DMS79 (cell line): ENCODE data around the gene BAIAP2L2.
"Not testable (repeated sequence)": the region's sequence is repeated elsewhere in the genome, so short reads cannot be mapped to it uniquely, and the experiment has no call there.

Source experiments
- DNase-seq: peaks from one replicate; lab custom pipeline; 2025; lab: John Stamatoyannopoulos, UW

Gene BAIAP2L2

DNA sequence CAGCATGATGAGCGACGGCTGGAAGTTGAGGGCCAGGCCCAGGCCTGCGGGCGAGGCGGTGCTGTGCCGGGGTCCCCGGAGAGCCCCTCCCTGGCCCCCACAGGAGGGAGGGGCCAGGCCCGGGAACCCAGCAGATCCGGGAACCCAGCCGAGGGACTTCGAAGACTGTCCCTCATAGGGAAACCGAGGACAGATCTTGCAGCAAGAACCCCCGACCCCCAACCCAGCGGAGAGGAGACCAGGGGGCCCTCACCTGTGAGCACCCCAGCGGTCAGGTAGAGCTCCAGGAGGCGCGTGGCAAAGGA is 28.9 kb downstream of the BAIAP2L2 start:
- DNase-seq = no peak

DNA sequence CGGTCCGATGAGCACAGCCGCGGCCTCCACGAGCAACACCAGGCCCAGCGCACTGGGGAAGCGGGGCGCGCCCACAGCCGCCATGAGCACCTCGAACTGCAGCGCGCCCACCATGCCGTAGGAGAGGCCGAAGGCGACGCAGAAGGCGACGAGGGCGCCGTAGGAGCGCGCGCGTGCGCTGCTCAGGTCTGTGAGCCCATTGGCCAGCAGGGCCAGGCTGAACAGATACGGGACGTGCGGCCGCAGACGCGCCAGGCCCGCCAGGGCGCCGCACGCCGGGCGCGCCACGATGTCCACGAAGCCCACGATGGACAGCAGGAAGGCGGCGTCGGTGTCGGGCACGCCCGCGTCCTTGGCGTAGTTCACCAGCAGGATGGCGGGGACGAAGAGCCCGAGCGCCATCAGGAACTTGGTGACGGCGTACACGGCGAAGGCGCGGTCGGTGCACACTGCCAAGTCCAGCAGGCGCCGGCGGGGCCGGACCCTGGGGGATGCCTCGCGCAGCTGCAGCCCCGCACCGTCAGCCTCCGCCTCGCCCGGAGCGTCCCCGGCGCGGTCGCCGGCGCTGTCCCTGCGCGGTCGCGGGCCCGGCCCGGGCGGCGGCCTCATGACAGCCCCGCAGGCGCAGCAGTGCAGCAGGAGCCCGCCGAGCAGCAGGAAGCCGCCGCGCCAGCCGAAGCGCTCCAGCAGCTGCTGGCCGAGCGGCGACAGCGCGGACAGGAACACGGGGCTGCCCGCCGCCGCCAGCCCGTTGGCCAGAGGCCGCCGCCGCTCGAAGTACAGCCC is 29.4 kb downstream of the BAIAP2L2 start:
- DNase-seq = no peak

DNA sequence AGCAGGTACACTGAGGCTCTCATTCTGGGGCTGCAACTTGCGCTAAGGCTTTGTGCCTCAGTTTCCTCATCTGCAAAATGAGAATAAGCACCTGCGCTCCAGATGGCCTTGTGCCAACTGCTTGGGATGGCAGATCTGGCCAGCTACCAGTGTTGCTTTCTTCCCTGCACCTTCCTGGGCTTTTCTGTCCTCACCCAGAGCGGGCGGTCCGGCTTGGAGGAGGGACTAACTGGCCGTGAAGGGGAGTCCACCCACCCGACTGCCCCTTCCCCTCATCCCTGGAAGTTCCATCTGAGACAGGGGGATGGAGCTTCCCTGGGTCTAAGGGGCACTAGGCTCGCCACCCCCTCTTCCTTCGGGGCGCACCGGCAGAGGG is 30.0 kb downstream of the BAIAP2L2 start:
- DNase-seq = no peak

DNA sequence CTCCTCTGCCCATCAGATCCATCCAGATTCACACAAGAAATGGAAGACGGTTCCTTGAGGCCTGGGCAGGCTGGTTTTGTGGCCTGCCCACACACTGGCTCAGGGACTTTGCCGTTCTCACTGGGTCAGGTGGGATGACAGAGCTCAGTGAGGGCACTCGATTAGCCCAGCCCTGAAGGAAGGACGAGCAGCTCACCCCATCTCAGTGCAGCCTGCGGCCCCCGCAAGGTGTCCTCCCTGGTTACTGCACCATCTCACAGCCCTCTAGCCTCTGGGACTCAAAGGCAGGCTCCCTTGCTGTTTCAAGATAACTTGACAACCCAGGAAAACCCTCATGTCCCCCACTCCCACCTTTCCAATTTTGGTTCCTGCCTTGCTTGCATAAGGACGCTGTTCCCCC is 30.7 kb downstream of the BAIAP2L2 start:
- no peak for DNase-seq

DNA sequence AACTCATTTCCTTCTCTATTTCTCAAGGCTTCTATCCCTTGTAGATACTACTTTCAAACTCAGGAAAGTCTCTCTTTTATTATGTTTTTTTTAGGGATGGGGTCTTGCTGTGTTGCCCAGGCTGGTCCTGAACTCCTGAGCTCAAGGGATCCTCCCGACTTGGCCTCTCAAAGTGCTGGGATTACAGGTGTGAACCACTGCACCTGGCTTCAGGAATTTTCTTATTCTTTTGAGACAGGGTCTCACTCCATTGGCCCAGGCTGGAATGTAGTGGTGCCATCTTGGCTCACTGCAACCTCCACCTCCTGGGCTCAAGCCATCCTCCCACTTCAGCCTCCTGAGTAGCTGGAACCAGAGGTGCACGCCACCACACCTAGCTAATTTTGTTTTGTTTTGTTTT is 31.3 kb downstream of the BAIAP2L2 start:
- not testable (repeated sequence) for DNase-seq

DNA sequence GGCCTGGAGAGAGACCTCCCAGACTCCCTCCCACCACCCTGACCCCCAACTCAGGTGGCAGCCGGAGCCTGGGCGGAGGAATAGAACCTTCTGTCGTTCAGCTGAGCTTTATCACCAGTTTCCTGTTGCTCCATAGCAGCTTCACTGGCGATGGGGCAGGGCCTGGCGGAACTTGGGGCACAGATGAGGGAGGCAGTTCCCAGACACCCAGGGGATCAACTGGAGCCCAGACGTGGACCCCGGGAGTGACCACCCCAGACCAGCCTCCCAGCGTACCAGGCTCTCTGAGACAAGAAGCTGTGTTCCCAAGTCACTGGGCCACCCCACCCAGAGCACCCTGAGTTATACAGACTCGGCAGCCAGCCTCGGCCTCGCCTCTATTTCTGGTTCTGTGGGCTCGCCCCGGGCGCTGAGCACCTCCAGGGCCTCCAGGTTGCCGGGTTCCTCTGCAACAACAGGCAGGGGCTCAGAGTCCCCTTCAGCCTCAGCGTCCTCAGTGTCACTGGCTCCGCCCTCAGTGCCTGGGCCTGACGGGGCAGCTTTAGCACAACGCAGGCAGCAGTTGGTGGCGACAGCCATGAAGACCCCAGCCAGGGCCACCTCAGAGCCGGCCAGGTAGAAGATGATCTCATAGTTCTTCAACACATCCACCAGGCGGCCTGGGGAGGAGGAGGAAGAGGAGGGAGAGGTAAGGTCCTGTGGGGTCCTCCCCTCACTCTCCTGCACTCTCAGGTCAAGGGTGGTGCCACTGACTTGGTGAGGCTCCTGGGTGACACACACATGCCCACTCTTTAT is 32.2 kb downstream of the BAIAP2L2 start:
- DNase-seq = no peak

DNA sequence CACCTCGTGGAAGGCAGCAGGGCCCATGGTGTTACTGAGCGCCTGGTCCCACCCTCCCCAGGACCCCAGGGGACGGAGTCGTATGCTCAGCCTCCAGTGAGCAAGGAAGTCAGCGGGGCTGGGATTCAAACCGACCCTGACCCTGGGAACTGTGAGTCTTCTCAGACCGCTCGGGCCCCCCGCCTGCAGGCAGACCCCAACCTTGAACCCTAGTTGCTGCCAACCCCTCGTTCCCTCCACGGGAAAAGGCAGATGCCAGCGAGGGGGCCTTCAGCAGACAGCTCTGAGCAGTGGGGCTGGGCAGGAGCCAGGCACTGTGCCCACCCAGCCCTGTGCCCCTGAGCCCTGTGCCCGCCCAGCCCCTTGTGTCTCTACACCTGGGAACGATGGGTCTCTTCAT is 32.9 kb downstream of the BAIAP2L2 start:
- no peak for DNase-seq

DNA sequence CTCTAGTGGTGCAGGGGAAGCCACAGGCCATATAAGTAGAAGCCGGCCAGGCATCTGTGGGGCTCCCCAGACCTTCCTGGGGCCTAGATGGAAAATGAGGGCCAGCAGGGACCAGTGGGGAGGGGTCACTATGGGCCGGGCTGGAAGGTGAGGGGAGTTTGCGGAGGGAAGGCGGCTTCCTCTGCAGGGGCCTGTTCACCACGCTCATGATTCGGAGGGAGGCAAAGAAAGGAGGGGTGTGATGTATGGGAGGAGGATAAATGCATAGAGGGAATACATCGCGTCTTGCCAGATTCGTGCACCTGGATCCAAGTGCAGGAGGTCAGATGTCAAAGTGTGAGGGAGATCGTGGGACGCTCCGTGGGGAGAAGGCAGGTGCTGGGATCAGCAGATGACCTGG is 33.4 kb downstream of the BAIAP2L2 start:
- no peak for DNase-seq

DNA sequence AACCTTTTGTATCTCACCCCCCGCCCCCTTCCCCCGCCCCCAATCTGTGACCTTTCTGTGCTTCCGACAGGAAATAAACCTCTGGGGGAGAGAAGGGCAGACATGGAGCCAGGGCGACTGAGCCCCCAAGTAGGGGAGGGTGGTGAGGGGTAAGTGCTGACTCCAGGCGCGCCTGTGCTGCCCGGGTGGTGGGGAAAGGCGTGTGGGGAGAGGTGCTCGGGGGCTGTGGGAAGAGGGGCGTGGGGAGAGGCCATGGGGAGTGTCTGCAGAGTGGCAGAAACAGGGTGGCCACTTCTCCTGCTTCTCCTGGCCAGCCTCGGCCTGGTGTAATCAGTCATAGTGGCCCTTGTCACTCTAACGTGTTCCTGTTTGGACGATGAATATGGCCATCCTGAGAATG is 34.5 kb downstream of the BAIAP2L2 start:
- no peak for DNase-seq

DNA sequence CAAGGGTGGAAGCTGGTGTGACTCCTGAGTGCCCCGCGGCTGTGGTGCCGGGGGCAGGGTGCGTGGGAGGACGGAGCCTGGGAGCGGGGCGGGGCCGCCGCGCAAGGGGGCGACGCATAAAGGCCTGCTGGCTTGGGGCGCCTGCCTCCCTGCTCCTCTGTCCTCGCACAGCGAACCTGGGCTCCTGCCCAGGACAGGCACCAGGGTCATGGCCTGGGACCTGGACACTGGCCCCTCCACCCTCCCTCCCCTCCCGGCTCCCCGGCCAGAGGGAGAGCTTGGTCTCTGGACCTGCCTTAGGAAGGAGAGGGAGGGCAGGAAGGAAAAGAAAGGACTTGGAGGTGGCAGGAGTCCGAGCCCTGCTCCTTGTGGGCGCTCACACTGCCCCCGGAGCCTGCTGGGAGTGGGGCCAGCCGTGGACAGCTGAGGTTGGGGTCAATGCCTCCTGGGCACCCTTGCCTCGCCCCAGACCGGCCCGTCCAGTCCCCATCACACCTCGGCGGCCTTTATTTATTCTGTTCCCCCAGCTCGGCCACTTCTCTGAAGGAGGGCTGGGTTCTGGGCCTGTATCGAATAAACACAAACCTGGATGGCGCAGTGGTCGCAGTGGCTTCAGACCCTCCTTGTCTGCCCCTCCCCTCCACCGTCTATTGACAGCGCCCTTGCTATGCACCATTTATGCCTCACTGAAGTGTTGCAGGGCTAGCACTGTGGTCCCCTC is 35.2 kb downstream of the BAIAP2L2 start:
- DNase-seq = peak; percentile 1

DNA sequence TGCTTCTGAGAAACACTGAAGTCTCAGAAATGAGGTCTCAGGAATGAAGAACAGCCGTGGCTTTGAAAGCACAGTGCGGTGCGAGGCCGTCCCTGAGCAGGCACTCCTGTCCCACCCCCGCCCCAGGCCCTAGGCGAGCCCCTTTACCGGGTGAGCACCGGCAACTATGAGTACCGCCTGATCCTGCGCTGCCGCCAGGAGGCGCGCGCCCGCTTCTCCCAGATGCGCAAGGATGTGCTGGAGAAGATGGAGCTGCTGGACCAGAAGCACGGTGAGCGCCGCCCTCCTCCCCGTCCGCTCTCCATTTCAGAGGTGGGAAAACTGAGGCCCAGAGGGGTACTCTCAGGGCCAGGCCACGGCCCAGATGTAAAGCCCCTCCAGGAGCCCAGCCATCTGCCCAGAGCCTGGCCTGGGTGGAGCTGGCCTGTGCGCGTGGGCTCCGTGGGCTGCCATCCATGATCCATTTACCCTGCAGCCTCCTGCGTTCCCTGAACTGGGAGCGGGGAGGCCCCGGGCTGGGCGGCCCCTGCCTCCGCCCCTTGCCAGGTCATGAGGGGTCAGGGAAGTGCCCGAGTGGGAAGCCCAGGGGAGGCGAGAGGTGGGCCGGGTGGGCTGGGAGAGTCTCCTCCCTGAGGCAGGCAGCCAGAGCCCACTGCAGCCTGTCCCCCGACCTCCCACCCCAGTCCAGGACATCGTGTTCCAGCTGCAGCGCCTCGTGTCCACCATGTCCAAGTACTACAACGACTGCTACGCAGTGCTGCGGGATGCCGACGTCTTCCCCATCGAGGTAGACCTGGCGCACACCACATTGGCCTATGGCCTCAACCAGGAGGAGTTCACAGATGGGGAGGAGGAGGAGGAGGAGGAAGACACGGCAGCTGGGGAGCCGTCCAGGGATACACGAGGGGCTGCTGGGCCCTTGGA is 36.0 kb downstream of the BAIAP2L2 start:
- no peak for DNase-seq

DNA sequence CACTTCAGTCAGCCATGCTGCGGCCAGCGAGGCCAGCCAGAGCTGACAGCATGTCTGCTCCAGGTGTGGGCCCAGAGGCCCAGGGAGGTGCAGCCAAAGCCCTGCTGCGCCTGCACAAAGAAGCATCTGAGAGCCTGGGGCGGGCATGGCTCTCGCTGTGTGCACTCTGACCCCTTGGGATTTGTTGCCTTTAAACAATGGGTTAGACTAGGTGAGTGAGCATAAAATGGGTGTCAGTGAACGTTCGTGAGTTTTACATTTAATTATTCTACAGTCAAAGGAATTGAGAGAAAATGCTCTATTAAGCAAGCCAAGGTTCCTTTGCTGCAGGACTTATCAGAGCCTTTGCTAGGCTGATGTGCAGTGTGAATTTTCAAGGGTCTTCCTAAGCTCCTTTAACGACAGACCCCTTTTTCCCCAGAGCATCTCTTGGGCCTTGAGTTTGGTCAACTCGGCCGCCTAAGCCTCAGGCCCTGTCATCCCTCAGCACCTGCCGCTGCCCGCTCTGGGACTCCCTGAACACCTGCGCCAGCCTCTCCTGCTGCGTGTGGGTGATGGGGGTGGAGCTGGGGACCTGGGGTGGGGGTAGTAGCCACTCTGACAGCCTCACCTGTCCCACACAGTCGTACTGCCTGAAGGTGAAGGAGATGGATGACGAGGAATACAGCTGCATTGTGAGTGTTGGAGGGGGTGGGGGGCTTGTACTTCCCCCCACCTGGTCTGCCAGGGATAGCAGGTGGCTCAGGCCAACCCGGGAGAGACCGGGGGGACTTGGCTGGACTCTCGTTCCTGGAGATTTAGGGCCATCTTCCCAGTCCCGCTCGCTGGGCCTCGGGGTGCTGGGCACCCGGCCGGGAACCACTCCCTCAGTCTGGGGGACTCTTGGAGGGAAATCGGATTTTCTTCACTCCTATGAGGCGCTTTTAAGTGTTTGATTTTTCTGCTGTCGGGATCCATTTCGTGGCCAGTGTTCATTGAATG is 37.0 kb downstream of the BAIAP2L2 start:
- DNase-seq = no peak

DNA sequence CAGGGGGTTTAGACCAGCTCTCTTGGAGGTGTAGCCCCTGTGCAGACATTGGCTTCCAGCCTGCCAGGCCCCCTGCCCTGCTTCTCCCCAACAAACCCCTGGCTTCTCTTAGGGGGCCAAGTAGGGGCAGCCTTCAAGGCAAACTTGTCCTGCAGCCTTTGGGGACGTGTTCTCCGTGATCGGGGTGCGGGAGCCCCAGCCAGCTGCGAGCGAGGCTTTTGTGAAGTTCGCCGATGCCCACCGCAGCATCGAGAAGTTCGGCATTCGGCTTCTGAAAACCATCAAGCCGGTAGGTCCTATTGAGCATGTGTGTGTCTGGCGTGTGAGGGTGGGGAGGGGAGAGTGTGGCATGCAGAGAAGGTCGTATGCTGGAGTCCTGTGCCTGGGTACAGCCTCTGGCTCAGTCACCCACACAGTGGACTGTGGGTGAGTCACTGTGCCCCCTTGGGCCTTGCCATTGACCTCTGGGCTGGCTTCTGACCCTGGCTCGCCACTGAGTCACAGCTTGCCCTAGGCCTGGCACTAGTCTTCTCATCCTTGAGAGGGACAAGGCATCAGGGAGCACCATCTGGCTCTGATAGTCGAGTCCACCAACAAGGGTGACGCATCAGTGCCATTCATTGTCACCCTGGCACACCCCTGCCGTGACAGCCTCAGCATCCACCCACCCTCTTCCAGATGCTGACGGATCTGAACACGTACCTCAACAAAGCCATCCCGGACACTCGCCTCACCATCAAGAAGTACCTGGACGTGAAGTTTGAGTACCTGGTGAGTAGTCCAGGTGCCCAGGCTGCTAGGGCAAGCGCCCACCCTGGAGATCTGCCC is 37.9 kb downstream of the BAIAP2L2 start:
- DNase-seq = no peak

DNA sequence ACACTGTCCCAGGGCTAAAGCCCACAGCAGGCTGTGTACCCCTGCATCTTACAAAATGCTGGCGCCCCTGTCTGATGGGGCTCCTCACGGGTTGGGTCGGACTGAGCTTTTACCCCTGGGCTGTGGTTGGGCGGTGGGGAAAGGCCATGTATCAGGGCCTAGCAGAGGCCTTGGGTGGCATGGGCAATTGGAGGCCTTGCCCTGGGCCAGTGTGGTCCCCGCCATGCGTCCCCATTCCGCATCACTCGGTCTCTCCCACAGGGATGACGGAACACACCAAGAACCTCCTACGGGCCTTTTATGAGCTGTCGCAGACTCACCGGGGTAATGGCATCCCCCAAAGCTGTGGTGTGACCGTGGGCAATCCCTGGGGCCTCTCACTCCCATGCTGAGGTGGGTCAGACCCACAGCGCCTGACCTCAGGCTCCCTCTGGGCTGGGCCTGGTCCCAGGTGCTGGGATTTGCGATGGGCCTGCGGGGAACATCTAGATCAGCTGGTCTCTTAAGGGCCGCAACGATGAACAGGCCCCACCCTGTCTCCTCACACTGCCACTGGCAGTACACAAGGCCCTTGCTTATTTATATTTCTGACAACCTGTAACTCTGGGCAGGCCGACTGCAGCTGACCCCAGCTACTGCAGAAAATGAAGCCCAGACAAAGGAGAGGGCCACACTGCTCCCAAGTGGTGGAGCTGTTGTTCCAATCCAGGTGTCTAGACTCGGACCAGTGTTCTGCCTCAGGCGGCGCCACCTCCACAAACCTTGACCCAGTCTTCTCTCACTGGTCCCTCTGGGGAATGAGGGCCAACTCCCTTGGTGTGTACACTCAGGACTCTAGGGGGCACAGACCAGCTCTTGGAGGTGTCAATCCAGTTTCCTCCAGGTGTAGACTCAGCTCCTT is 38.8 kb downstream of the BAIAP2L2 start:
- DNase-seq = no peak

DNA sequence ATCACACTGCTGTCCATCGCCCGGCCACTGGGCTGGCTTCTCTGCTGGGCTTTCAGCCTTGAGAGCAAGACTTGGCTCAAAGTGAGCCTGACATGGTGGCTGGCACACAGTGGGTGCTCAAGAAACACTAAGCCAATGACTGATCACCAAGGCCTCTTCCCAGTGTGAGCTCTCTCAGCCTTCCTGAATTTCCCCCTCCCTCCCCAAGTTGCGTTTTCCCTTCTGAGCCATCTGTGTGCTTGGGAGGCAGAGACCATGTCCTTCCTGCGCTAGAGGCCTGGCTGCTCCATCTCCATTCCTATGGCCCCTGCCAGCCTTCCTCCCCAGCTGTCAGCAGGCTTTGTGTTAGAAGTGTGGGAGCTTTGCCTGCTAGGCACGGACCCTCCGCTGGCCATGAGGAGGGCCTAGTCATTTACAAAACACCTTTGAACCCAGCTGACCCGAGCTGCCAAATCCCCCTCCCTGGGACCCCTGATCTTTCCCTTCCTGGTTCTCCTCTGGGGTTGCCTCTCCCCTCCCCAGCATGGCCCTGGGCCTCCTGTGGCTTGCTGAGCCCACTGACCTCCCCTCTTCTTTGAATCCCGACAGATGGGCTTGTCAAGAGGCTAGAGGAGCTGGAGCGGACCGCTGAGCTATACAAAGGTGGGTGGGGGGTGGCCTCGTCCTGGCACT is 40.1 kb downstream of the BAIAP2L2 start:
- DNase-seq = no peak

DNA sequence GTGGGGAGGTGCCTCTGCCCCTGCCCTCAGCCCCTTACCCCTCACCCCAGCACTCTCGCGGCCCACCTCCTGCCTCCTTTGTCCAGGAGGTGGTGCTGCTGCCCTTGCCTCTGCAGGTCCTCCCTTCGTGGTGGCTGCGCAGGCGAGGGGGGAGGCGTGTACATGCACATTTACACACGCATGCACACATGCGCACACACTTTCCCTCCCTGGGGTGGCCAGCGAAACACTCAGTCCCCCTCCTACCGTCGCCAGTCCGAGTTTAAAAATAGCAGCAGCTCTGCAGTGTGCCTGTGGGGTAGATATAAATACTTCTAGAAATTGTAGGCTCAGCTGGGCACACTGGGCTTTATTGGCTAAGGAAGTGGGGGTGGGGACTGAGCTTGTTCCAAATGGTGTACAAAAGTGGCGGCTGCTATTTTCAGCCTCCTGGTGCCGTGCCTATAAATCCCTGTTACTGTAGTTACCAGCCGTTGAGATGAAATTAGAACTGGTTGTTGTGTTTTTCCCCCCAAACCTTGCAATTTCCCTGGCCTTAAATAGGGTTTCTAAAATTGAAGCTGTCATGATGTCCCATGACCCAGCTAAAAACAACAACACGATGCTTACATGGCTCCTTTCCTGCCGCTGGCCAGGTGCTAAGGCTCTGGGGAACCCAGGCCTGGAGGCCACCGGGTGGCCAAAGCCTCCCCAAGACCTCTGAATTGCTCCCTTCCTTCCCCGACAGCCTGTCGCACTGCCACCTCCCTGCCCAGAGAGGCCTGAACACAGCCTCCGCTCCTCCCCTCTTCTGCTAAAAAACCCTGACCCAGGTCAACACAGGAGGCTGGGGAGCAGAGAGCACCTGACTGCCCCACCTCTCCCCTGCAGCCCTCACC is 40.9 kb downstream of the BAIAP2L2 start:
- DNase-seq = no peak
